GM18519 (cell line): ENCODE measurements around the gene ENPP1.
"Not testable (repeated sequence)": the region's sequence is repeated elsewhere in the genome, so short reads cannot be mapped to it uniquely, and the experiment has no call there.

Experiments used
- ATAC-seq: cut with Tn5 transposase; IDR thresholded peaks from one replicate; pipeline ENCODE4 v1.9.1; 2021; ENCODE audit warnings: mild to moderate bottlenecking, moderate library complexity; ENCODE audit not compliant: unreplicated experiment, low FRiP score

Gene ENPP1

DNA sequence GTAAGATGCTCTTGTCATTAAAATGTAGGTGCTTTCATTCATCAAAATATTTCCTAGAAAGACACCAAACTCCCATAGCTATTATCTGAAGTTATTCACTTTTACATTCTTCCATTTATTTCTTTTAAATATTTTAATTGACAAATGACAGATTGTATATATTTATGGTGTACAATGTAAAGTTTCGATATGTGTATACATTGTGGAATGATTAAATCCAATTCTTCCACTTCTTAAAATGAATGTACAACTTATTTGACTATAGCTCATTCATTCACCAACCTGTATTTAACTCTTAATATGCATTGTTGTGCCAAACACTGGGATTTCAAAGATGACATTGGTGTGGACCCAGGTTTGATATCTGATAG lies 102.4 kb downstream of the ENPP1 start:
- peak; percentile 16 for ATAC-seq

DNA sequence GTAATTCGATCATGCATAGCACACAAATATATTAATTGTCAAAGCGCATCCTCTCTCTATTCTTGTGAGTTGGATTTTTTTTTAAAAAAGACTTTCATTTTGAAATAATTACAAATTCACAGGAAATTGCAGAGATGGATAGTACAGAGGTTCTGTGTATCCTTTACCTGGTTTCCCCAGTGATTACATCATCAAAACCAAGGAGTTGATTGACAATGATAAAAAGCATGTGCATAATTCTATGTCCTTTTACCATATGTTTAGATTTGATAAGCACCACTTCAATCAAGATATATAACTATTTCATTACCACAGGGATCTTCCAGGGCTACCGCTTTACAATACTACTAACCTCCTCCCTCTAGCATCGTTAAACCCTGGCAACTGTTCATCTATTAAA lies 103.1 kb downstream of the ENPP1 start:
- no peak for ATAC-seq

DNA sequence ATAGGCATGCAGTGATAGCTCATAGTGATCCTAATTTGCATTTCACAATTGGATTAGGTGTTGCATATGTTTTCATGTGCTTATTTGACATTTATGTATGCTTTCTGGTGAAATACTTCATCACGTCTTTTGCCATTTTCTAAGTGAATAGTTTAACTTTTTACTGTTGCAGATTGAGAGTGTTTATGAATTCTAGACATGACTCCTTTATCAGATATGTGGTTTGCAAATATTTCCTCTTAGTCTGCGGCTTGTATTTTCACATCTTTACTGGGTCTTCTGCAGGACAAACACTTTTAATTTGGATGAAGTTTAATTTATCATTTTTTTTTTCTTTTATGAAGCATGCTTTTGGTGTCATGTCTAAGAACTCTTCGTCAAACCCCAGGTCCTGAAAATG lies 104.1 kb downstream of the ENPP1 start:
- ATAC-seq, result no peak

DNA sequence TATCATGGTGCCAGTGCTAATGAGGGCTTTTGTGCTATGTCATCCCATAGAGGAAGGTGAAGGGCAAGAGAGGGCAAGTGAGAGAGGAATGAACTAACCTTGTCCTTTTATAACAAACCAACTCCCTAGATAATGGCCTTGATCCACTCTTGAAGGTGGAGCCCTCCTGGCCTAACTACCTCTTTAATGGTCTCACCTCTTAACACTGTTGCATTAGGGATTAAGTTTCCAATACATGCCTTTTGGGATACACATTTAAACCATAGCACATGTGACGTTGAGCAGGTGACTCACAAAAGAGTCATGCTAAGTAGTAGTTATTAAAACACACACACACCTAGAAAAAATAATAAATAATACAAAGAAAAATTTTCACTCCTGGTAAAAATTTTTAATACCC lies 106.4 kb downstream of the ENPP1 start:
- no peak for ATAC-seq

DNA sequence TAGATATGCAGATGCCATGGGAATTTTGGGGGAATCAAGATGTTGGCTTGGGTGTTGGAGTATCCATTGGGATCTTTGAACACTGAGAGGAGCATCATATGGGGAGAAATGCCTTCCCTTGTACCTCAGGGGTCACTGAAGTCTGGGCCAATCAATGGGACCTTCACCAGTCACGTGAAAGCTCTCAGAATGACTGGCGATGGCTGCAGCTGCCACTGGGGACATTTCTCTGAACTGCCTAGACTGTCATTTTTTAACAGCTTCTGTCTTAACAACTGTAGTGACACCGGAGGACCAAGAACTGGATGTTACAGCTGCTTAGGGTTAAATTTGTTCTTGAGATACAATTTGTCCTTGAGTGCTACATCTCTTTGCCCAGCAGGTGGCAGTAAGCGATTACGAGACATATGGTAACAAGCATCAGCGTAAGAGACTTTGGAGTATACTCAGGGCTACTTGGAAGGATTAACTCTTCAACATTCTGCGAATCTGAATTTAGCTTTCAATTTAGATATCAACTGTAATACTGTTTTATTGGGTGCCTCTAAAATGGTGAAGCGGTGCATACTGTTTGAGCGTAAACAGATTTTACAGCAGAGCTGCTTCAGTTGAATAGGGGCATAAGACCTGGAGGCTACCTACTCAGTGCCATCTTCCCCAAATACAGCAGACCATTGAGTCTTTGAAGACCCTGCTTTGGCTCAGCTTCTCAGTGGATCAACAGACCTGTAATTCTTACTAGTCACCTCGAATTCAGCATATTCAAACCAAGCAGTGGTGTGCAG lies 107.3 kb downstream of the ENPP1 start:
- ATAC-seq, result peak; percentile 69

DNA sequence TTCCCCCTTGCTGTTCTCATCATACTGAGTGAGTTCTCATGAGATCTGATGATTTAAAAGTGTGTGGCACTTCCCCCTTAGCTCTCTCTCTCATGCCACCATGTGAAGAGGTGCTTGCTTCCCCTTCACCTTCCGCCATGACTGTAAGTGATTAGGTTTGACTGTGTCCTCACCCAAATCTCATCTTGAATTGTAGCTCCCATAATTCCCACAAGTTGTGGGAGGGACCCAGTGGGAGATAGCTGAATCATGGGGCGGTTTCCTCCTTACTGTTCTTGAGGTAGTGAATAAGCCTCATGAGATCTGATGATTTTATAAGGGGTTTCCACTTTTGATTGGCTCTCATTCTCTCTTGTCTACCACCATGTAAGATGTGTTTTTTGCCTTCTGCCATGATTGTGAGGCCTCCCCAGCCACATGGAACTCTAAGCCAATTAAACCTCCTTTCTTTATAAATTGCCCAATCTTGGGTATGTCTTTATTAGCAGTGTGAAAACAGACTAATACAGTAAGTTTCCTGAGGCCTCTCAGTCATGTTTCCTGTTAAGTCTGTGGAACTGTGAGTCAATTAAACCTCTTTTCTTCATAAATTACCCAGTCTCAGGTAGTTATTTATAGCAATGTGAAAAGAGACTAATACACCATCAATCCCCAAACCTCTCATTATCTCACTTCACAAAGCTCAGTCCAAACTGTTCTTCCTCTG lies 108.4 kb downstream of the ENPP1 start:
- not testable (repeated sequence) for ATAC-seq

DNA sequence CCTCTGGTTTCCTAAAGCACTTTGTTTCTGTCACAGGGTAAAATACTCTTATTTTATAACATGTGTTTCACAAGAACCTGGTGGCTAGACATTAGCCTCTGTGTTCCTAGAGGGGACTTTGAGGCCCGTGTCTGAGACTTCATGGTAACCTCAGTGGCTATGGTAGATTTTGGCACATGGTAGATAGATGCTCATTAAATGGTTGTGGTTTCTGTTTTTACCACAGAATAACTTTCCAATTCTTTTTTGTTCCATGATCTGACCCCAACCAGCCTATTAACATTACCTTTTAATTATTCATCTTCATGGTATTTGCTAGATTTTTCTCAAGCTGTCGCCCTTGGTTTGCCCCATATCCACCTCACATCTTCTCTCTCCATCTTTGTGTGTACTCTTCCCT lies 109.0 kb downstream of the ENPP1 start:
- ATAC-seq, result no peak

DNA sequence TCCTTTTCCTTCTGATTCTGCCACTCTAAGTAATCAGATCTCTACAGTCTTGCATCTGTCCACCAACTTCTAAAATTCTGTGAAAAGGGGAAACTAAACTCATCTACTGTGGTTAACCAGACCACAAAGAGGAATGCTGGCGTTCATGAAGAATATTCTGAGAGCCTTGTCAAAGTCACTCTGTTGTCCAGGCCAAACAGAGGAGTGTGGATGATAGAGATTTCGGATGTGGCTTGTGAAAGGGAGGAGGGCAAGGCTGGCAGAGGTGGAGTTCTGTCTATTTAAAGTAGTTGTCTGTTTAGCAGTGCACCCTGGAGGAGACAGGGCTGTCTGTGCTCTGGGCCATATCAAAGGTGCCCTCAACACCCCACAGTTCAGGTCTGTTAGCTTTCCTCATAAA lies 109.5 kb downstream of the ENPP1 start:
- no peak for ATAC-seq

DNA sequence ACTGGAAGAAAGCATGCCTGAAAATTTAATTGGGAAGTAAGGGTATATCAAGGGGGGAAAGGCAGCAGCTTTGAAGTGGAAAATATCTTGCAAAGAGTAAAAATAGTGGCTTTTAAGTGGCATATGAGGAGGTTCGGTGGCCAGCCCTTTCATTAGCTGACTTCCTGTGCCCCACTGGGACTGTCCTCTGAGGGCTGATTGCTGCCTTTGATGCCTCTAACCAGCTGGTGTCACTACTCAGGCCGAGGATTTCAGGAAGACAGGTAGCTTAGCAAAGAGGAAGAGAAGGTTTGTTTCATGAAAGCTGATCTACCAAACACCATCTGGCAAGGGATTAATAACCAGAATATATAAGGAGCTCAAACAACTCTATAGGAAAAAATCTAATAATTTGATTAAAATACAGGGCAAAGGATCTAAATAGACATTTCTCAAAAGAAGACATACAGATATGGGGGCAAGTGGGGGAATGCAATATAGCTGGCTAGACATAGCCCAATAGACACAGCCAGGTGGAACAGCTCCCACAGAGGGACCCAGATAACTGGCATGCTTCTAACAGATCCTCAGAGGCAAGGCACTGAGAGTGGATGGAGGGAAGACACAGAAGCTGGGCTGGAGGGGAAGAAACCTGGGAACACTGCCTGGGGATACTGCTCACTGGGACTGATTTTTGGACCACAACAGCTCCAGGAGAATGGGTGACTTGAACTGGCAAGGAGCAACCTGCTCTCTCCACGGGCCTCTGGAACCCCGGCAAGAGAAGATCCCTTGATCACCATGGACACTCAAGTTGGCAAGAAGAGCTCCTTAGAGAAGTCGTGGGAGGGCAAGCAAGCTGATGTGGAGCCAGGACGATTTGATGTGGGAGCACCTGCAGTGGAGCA lies 110.2 kb downstream of the ENPP1 start:
- no peak for ATAC-seq

DNA sequence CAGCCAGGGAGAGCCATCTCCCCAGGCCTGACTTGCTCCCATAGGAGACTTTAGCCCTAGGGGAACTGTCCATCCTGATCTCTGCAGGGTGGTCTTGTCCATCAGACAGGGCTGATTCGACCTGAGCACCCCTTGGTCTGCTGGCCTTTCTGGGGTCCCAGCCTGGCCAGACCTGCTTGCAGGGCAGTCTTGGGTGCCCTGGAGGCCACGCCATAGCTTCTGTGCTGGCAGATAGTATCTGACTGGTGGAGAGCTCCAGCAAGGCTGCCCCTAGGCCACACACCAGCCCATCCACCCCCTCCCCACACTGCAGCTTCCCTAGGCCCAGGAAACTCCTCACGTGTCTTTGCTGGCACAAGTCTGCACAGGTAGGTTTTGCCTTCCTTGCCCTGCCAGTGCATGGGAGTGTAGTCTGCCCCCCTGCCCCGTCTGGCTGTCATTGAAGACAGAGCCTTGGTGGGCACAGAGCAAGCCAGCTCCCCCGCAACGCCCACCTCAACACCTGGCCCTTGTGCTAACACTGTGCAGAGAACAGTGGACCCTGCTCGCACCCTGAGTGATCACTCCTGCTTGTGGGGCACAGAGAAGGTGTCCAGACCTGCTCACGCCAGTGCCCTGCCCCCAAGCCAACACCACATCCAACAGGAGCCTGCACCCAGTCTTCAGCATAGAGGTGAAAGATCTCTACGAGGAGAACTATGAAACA lies 111.0 kb downstream of the ENPP1 start:
- no peak for ATAC-seq

DNA sequence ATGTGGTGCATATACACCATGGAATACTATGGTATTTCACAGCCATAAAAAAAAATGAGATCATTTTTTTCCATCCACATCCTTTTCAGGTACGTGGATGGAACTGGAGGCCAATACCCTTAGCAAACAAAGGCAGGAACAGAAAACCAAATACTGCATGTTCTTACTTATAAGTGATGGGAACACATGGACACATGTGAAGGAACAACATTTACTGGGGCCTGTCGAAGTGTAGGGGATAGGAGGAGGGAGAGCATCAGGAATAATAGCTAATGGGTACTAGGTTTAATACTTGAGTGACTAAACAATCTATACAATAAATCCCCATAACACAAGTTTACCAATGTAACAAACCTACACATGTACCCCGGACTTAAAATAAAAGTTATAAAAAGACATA lies 112.8 kb downstream of the ENPP1 start:
- ATAC-seq, result no peak

DNA sequence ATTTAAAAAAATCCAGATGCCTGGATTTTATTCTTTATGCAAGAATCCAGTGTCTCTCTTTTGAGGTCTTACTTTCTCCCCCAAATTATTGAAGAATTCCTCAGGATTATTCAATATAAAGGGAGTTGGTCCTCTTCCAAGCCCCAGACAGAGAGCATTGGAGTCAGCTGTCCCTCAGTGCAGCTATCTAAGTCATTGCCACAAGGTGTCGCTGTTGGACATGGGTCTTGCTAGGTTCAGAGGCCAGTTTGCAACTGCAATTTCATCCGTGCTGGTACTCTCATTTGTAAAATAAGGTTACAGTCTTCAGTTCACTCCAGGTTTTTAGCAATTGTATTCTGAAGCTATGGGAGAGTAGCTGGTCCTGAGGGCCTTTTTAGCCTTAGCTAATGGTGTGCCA lies 115.5 kb downstream of the ENPP1 start:
- peak; percentile 54 for ATAC-seq

DNA sequence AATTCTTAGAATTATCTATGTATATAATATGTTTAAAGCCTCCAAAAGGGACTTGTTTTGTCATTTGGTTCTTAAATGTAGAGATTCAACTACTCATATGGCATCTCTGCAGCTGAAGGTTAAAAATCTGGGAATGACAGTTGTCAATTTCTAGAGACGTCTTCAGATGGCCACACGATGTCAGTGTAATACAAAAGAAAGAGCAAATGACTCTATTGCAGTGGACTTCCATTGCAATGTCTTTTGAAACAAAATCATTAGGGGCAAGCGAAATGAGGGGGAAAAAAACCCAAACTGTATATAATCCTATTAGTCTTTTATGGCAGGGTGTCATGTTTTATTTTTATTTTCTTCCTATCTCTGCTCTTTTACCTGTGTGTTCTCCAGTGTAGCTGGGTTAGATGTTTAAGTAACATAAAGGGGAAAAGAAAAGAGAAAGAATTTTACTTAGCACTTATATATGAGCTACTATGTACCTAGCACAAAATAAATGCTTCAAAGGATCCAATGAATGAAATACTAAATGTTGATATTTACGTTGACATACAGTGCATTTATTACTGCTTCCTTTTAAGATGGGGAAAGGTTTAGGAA lies 117.2 kb downstream of the ENPP1 start:
- ATAC-seq, result no peak

DNA sequence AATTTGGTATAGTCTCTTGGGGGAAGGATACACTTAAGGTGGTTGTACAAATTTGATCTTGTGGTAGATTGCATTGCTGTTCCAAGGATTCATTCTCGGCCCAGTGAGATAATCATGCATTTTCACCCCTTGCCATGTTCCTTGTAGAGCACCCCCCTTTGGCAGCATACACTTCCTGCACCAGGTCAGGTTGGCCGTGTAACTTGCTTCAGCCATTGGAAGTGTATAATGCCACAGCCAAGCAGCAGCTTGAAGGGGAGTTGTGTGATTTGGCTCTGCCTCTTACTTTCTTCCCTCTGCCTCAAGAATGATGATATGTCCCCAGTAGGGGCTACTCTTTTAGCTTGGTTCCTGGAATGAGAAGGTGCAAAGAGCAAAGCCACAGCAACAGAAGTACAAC lies 121.4 kb downstream of the ENPP1 start:
- ATAC-seq, result no peak

DNA sequence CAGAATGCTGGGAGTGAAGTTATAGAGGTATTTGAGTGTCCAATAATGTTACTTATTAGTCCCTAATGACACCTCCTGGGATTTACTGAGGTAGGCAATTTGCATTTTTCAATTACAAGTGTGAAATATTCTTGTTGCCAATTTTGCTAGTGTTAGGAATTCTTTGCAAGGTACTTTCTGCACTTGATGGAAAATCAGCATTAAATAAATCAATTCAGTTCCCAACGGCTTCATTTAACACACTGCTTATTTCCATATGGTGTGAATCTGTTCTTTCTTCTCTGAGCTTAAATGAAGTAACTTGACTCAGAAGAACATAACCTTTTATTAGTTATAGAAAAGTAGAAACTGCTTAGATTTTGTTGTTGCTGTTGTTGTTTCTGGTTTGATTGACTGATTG lies 122.2 kb downstream of the ENPP1 start:
- no peak for ATAC-seq

DNA sequence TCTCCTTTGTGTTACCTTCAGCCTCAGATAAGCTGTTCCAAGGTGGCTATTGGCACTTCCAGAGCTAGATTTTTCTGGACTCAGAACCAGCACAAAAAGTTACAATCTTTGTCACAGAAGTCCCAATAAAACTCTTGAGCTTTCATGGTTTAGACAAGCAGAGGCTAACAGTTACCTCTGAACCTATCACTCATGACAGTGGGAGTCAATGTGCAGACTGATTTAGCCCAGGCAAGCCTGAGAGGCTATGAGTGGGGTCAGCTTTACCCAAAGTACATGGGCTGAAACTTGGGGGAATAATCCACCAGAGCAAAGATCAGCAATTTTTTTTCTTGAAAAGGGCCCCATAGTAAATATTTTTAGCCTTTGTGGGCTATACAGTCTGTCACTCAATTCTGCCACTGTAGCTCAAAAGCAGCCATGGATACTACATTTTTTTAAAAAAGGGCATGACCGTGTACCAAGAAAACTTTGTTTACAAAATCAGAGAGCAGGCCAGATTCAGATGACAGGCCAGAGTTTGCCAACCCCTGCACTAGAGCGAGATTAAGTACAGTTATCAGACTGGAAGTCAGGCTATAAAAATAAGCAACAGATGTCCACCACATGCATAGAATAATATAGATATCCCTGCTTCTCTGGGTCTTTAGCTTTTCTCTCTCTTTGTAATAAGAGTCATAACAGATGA lies 123.4 kb downstream of the ENPP1 start:
- no peak for ATAC-seq

DNA sequence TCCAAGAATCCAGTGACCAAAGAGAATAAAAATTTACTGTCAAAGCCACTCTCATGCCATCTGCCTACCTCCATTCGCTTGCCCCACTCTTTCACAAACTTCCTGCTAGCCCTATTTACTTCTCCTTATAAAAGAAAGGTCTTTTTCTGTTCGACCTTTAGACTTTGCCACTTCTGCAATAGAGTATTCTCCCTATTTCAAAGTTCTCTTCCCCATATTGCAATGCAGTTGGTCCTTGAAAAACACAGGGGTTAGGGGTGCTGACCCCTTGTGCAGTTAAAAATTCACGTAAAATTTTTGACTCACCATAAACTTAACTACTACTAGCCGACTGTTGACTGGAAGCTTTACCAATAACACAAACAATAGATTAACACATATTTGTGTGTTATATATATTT lies 128.3 kb downstream of the ENPP1 start:
- ATAC-seq, result no peak

DNA sequence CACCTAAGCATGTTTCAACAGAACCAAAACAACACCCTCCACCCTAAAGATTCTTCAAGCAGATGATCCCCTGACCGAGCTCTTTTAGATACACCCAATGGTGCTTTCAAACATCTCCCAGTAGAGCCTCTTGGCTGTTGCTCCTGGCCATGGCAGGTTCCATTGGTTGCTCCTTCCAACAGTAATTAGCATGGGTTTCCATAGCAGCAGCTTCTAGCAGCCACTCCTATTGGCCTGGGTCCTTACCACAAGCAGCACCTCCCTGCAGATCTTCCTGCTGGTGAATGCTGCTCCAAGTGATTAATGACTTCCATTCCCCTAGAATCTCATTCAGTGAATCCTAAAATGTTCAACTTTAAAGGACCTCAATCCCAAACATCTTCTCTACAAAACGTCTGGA lies 129.4 kb downstream of the ENPP1 start:
- no peak for ATAC-seq

DNA sequence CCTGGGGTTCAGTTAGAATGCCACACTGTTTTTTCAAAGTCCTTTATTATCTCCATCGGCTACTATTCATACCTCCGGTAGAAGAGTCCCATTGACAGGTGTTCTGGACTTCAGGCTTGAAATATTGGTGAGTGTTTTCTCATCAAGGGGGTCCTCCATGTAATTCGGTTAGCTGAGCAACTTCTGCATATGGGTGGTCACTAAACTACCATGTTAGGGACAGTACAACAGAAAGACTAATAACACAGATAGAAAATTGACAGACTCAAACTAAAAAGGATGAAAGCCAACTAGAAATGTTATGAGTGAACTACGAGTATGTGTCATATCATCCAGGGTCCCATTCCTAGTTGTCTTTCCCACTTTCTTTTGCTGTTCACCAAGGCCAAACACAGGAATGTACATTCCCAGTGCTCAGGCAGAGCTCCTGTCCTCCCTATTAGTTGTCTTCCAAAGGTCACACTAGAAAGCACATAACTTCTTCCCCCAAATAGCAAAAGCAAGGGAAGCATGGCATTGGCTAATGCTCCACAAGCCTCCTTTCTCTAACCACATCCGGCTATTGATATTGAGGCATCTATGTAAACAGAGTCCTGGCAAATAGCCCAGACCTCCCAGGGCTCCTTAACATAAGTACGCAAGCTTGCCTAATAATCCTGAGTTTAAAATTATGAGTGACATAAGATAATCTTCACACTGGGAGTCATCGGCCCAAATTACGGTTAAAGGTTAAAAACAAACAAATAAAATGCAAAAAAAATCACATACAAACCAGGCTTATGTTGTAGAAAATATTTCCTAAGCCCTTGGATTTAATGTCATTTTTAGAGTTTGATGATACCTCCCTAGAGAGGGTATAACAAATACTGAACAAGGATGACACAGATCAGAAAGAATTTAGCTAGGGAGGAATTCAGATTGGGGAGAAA lies 130.1 kb downstream of the ENPP1 start:
- no peak for ATAC-seq
